Fibroblast of gingiva (primary cell): ENCODE data around the gene KPNA2.
"Not testable (repeated sequence)": the region's sequence is repeated elsewhere in the genome, so short reads cannot be mapped to it uniquely, and the experiment has no call there.

Experiments used
- DNase-seq: peaks from one replicate; pipeline ENCODE4 v3.0.0-alpha.2; 2011; ENCODE audit warnings: low read depth

Gene KPNA2

GRCh38 chr17:68061512-68062313 lies 26.2 kb downstream of the KPNA2 start:
- peak; percentile 65 for DNase-seq

- not testable (repeated sequence) for DNase-seq
These were observed 29.8 kb downstream of the KPNA2 start for GRCh38 chr17:68065366-68065765.

DNA sequence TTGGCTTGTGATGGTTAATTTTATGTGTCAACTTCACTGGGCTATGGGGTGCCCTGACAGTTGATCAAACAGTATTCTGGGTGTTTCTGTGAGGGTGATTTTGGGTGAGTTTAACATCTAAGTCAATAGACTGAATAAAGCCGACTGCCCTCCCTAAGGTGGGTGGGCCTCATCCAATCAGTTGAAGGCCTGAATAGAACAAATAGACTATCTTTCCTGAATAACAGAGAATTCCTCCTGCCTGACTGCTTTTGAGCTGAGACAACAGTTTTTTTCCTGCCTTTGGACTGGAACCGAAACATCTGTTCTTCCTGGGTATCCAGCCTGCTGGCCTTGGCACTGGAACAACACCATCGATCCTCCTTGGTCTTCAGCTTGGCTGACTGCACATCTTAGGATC lies 33.0 kb downstream of the KPNA2 start:
- not testable (repeated sequence) for DNase-seq

DNA sequence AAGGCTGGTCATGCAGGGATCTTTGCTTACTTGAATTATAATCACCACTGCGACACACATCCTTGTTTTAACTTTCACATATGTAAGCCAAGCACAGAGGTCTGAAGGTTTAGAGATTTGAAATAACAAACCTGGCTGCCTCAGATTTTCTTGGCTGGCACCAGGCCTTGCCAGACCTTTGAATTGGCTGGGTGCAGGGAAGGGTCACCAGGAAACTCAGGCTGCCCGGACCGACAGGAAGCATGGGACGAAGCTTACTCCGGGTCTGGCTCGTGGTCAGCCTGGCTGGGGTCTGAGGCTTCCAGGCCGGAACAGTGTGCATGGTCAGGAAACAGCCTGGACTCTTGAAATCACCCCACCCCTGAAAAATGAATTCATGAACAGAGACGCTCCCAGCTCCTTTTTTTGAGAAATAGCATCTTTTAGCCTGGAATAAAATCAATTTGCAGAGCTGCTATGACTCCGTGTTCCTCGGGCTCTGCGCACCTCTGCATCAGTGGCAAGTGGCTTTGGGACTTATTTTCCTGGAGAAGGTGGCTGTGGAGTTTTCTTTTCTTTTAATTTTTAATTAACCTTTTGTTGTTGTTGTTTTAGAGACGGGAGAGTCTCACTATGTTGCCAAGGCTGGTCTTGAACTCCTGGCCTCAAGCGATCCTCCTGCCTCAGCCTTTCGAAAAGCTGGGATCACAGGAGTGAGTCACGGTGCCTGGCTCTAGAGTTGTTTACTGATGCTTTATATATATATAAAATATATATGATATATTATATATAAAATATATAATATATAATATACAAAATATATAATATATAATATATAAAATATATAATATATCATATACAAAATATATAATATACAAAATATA lies 35.3 kb downstream of the KPNA2 start:
- DNase-seq: not testable (repeated sequence)

- no peak for DNase-seq
These were observed 38.7 kb downstream of the KPNA2 start for GRCh38 chr17:68074279-68074678.

DNA sequence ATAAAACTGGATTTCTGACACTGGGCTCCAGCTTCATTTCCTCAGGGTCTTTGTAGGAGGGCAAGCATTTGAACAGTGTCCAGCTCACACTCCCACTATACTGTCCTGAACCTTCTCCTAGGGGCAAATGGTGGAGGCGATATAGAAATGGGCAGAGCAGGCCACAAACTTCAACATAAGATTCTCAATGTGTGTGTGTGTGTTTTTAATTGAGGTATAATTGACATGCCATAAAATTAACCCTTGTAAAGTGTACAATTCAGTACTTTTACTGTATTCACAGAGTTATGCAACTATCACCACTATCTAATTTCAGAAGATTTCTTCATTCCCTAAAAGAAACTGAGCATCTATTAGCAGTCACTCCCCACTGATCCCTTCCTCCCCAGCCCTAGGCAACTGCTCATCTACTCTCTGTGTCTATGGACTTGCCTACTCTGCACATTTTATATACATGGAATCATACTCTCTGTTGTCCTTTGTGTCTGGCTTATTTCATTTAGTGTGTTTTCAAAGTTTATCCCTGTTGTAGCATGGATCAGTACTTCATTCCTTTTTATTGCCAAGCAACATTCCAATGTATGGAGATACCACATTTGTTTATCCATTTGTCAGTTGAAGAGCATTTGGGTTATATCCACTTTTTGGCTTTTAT lies 40.5 kb downstream of the KPNA2 start:
- DNase-seq: peak; percentile 65

- DNase-seq: not testable (repeated sequence)
These were observed 42.0 kb downstream of the KPNA2 start for GRCh38 chr17:68077498-68077897.

DNA sequence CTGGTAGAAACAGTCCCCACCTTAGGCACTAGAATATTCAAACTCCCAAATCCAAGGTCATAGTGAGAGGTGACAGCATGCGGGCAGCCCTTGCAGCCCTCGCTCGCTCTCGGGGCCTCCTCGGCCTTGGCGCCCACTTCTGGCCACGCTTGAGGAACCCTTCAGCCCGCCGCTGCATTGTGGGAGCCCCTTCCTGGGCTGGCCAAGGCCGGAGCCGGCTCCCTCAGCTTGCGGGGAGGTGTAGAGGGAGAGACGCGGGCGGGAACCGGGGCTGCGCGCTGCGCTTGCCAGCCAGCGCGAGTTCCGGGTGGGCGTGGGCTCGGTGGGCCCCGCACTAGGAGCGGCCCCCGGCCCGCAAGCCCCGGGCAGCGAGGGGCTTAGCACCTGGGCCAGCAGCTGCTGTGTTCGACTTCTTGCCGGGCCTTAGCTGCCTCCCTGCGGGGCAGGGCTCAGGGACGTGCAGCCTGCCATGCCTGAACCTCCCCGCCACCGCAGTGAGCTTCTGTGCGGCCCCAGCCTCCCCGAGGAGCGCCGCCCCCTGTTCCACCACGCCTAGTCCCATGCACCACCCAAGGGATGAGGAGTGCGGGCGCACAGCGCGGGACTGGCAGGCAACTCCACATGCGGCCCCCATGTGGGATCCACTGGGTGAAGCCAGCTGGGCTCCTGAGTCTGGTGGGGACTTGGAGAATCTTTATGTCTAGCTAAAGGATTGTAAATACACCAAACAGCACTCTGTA lies 45.0 kb downstream of the KPNA2 start:
- DNase-seq: no peak

- not testable (repeated sequence) for DNase-seq
These were observed 46.0 kb downstream of the KPNA2 start for GRCh38 chr17:68081305-68082265.

GRCh38 chr17:68085771-68086381 lies 50.3 kb downstream of the KPNA2 start:
- DNase-seq: no peak

GRCh38 chr17:68086666-68087065 lies 51.1 kb downstream of the KPNA2 start:
- DNase-seq: not testable (repeated sequence)

- DNase-seq: not testable (repeated sequence)
These were observed 51.6 kb downstream of the KPNA2 start for GRCh38 chr17:68087131-68087623.

- no peak for DNase-seq
These were observed 52.3 kb downstream of the KPNA2 start for GRCh38 chr17:68087851-68088250.

- DNase-seq: no peak
These were observed 54.3 kb downstream of the KPNA2 start for GRCh38 chr17:68089881-68090280.

- no peak for DNase-seq
These were observed 59.0 kb downstream of the KPNA2 start for GRCh38 chr17:68094481-68095078.

- no peak for DNase-seq
These were observed 59.8 kb downstream of the KPNA2 start for GRCh38 chr17:68095205-68095811.

GRCh38 chr17:68096111-68096510 lies 60.6 kb downstream of the KPNA2 start:
- DNase-seq: no peak
